ENCODE measurements around the gene PELI3. TPM values are rescaled to one million over a fixed set of nuclear protein-coding genes. Genes with fewer than 3 reads are reported as not detected.

Gene PELI3
- polyA plus RNA-seq, 4 donors = 4.8 to 6.9 (median 6.1) TPM

DNA sequence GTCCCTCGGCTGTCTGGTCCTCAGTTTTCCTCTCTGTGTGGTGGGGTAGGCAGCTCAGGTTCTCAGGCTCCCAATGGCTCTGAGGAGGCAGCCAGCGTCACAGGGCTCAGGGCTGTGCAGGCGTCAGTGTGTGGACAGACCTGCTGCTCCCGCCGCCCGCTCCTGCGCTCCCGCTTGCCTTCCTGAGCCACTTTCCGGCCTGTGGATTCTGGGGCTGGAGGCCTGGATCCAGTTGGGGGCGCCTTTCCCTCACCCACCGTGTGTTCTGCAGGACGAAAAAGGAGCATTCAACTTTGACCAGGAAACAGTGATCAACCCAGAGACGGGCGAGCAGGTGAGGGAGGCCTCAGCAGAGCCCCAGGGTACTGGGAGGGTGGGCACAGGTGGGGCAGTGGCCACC is 28.2 kb downstream of the PELI3 start:
- no peak for DNase-seq (ENCODE audit: low read depth in 4 of 4, low spot score in 3 of 4)

DNA sequence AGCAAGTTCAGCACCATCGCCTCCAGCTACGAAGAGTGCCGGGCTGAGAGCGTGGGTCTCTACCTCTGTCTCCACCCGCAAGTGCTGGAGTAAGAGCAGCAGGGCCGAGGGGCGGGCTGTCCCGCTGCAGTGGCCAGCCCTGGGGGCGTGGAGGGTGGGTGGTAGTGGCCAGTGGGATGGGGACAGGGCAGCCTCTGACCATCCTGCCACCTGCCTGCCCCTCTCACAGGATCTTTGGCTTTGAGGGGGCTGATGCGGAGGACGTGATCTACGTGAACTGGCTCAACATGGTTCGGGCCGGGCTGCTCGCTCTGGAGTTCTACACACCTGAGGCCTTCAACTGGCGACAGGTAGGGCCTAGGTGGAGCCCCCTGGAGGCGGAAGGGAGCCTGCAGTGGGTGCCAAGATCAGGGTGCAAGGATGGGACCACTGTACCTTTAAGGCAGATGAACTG is 28.7 kb downstream of the PELI3 start:
- no peak for DNase-seq (ENCODE audit: low read depth in 4 of 4, low spot score in 3 of 4)

DNA sequence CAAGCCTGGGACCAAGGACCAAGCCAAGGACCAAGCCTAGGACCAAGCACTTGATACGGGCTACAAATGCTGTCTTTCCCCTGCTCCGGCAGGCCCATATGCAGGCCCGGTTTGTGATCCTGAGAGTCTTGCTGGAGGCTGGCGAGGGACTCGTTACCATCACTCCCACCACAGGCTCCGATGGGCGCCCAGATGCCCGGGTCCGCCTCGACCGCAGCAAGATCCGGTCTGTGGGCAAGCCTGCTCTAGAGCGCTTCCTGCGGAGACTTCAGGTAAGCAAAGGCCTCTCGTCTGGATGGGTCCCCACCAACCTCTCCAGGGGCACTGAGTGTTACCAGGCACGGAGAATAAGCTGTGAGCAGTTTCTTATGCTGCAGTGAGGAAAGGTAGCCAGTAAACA is 30.5 kb downstream of the PELI3 start:
- DNase-seq (ENCODE audit: low read depth in 4 of 4, low spot score in 3 of 4) = no peak

DNA sequence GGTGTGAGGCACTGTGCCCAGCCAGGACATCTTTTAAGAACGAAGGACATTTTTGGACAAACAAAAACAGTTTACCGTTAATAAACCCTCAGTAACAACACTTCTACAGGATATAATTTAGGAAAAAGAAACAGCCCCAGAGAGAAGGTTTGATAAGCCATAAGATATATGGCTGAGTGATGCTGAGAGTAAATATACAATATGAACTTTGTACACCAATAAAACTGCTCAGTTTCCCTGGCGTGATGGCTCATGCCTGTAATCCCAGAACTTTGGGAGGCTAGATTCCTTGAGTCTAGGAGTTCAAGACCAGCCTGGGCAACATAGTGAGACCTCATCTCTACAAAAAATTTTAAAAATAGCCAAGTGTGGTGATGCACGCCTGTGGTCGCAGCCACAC is 31.8 kb downstream of the PELI3 start:
- DNase-seq (ENCODE audit: low read depth in 4 of 4, low spot score in 3 of 4) = no peak

DNA sequence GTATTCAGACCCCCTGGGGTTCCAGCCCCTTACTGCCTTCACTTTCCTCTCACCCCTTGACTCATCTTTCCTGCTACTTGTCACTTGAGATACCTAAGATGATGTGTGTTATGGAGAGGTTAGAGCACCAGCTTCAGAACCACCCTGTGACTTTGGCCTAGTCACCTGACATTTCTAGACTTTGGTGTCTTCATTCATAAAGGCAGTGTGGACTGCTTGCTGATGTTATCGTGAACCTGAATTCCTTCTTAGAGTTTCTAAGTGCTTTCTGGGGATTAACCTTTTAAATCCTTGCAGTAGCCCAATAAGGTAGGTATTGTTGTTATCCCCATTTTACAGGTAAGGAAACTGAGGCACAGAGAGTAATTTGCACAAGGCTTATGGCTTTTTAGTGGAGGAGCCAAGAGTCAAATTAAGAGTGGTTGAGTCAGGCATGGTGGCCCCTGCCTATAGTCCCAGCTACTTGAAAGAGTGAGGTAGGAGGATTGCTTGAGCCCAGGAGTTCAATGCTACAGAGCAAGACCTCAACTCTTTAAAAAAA is 38.6 kb downstream of the PELI3 start:
- no peak for DNase-seq (ENCODE audit: low read depth in 4 of 4, low spot score in 3 of 4)

DNA sequence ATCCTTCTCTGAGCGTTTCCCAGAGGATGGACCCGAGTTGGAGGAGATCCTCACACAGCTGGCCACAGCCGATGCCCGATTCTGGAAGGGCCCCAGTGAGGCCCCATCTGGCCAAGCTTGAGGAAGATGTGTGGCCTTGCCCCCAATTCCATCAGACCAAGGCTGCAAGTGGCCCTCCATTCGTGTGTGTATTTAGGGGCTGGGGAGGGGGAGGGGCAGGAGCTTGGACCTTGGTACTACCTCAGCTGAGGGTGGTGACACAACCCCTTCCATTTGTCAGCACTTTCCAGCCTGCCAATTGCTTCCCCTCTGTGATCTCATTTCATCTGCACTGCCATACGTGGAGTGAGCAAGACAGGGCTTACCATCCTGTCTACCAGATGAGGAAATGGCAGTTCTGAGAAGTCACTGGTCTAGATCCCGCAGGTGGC is 42.4 kb downstream of the PELI3 start:
- no peak for DNase-seq (ENCODE audit: low read depth in 4 of 4, low spot score in 3 of 4)

DNA sequence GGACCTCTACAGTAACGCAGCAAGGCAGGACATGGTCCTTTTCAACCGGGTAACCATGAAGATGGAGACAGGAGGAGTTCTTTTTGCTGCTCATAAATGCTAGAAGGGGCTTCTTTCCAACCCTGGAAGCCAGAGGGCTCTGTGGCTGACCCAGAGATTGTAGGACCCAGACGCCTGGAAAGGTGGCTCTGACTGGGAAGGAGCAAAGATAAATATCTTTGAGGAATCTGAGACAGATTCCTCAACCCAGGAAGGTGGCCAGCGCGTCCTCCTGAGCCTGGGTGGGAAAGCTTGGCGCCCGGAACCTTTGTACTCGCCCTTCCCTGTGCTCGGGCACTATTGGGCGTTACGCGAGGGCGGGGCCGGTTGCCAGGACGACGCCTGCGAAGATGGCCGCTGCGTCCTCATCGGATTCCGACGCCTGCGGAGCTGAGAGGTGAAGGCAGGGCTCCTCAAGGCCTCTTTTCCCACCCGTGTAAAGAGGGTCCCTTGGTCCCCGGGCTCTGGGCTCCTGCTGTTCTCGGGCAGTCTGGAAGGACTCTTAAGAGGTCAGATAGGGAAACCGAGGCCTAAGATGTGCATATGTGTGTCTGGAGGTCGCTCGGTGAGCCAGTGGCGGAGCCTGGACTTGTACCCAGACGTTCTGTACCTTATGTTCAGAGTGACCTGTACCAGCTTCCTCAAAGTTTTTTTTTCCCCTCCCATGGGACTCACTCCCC is 43.7 kb downstream of the PELI3 start, which contains the start of gene BBS1:
Gene BBS1 (plus strand): TSS at position 365 of the 719 bp plus-strand sequence. CDS start 25 bp downstream, at position 390.
- peak; percentile 55 to 70 (median 66) for DNase-seq (ENCODE audit: low read depth in 4 of 4, low spot score in 3 of 4)

DNA sequence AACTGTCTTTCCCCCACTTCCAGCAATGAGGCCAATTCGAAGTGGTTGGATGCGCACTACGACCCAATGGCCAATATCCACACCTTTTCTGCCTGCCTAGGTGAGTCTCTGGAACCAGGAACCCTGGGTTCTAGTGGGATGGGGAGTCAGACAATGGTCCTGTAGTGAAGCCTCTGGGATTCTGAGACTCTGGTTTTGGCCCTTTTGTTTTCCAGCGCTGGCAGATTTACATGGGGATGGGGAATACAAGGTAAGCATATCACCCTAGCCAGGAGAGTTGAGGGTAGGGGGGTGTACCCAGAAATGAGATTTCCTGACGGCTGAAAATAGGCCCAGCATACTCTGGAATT is 44.3 kb downstream of the PELI3 start:
- no peak for DNase-seq (ENCODE audit: low read depth in 4 of 4, low spot score in 3 of 4)

DNA sequence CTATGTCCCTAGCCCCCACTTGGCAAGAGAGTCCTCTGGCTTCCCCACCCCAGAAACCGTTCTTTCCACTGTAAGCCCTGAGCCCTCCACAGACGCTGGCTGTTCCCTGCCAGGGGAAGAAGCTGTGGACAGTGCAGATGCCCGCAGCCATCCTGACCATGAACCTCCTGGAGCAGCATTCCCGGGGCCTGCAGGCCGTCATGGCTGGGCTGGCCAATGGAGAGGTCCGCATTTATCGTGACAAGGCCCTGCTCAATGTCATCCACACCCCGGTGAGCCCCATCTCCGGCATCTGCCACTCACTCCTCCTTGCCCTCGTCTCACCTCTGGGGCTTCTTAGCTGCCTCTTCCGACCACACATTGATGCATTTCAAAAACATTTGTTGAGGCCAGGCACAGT is 56.9 kb downstream of the PELI3 start:
- DNase-seq (ENCODE audit: low read depth in 4 of 4, low spot score in 3 of 4) = no peak

DNA sequence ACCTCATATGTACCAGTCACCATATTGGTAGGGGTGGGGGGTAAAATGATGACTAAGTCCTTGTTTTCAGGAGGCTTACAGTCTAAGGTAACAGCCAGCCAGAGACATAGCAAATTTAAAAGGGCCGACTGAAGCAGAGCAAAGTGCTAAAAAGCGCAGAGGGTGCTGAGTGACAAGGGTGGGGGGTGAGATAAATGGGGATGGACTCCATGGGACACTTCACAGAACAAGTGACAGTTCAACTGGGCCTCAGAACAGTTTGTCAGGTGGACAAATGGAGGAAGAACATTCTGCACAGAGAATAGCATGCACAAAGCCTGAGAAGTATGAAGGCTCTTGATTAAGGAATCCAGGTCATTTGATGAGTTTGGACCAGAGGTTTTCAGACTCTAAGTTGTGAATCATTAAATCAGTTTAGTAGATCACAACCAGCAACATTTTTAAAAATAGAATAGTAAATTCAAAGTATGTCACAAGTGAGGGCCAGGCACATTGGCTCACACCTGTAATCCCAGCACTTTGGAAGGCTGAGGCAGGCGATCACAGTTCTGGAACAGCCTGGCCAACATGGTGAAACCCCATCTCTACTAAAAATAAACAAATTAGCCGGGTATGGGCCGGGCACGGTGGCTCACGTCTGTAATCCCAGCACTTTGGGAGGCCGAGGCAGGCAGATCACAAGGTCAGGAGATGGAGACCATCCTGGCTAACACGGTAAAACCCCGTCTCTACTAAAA is 57.8 kb downstream of the PELI3 start:
- no peak for DNase-seq (ENCODE audit: low read depth in 4 of 4, low spot score in 3 of 4)

Other genes with a start within 250 kb of the PELI3 start
- 10 to 100 TPM; 16.3 to 29.2 (median 18.9) TPM for gene KLC2, start 209.2 kb upstream of the PELI3 start, polyA plus RNA-seq (ENCODE audit: insufficient read length in 4 of 4)
- gene RAB1B, start 198.3 kb upstream of the PELI3 start, polyA plus RNA-seq (ENCODE audit: insufficient read length in 4 of 4) = 100 to 1,000 TPM; 103 to 140 (median 121) TPM
- gene CNIH2, start 188.7 kb upstream of the PELI3 start, polyA plus RNA-seq (ENCODE audit: insufficient read length in 4 of 4) = 1 to 10 TPM; 3.6 to 6.1 (median 4.3) TPM
- gene YIF1A, start 177.8 kb upstream of the PELI3 start, polyA plus RNA-seq (ENCODE audit: insufficient read length in 4 of 4) = 10 to 100 TPM; 43.0 to 57.7 (median 51.7) TPM
- gene TMEM151A, start 175.0 kb upstream of the PELI3 start, polyA plus RNA-seq (ENCODE audit: insufficient read length in 4 of 4) = not detected
- gene CD248, start 149.9 kb upstream of the PELI3 start, polyA plus RNA-seq (ENCODE audit: insufficient read length in 4 of 4) = 100 to 1,000 TPM in 1 of 4 donors, 10 to 100 TPM in 3; 66.3 to 240 (median 72.3) TPM
- 1 to 10 TPM; 1.7 to 3.7 (median 2.5) TPM for gene RIN1, start 130.5 kb upstream of the PELI3 start, polyA plus RNA-seq (ENCODE audit: insufficient read length in 4 of 4)
- 10 to 100 TPM; 15.3 to 36.1 (median 29.9) TPM for gene BRMS1, start 121.8 kb upstream of the PELI3 start, polyA plus RNA-seq (ENCODE audit: insufficient read length in 4 of 4)
- gene B4GAT1, start 119.3 kb upstream of the PELI3 start, polyA plus RNA-seq (ENCODE audit: insufficient read length in 4 of 4) = 10 to 100 TPM; 49.2 to 53.2 (median 50.5) TPM
- 10 to 100 TPM in 3 of 4 donors, 1 to 10 TPM in 1; 2.8 to 29.9 (median 17.9) TPM for gene SLC29A2, start 95.1 kb upstream of the PELI3 start, polyA plus RNA-seq (ENCODE audit: insufficient read length in 4 of 4)
- gene NPAS4, start 45.9 kb upstream of the PELI3 start, polyA plus RNA-seq (ENCODE audit: insufficient read length in 4 of 4) = under 1 TPM; 0.19 to 0.57 (median 0.42) TPM
- 10 to 100 TPM; 56.8 to 82.2 (median 72.2) TPM for gene MRPL11, start 28.1 kb upstream of the PELI3 start, polyA plus RNA-seq (ENCODE audit: insufficient read length in 4 of 4)
- gene DPP3, start 13.5 kb downstream of the PELI3 start, polyA plus RNA-seq (ENCODE audit: insufficient read length in 4 of 4) = 10 to 100 TPM in 3 of 4 donors, 1 to 10 TPM in 1; 7.7 to 22.6 (median 20.6) TPM
- gene BBS1, start 43.7 kb downstream of the PELI3 start, polyA plus RNA-seq (ENCODE audit: insufficient read length in 4 of 4) = 10 to 100 TPM; 36.5 to 96.9 (median 70.8) TPM
- 1 to 10 TPM; 5.9 to 9.8 (median 7.5) TPM for gene ZDHHC24, start 79.1 kb downstream of the PELI3 start, polyA plus RNA-seq (ENCODE audit: insufficient read length in 4 of 4)
- gene ACTN3, start 80.0 kb downstream of the PELI3 start, polyA plus RNA-seq (ENCODE audit: insufficient read length in 4 of 4) = under 1 TPM; 0.27 to 0.52 (median 0.48) TPM
- 100 to 1,000 TPM in 3 of 4 donors, 10 to 100 TPM in 1; 93.0 to 112 (median 104) TPM for gene CTSF, start 101.7 kb downstream of the PELI3 start, polyA plus RNA-seq (ENCODE audit: insufficient read length in 4 of 4)
- gene CCDC87, start 126.2 kb downstream of the PELI3 start, polyA plus RNA-seq (ENCODE audit: insufficient read length in 4 of 4) = under 1 TPM; 0.23 to 0.50 (median 0.28) TPM
- gene CCS, start 126.3 kb downstream of the PELI3 start, polyA plus RNA-seq (ENCODE audit: insufficient read length in 4 of 4) = 10 to 100 TPM; 41.5 to 77.0 (median 48.4) TPM
- gene RBM14, start 149.7 kb downstream of the PELI3 start, polyA plus RNA-seq (ENCODE audit: insufficient read length in 4 of 4) = 10 to 100 TPM; 50.9 to 94.3 (median 64.1) TPM
- 100 to 1,000 TPM; 173 to 257 (median 252) TPM for gene RBM4, start 171.8 kb downstream of the PELI3 start, polyA plus RNA-seq (ENCODE audit: insufficient read length in 4 of 4)
- gene RBM4B, start 211.0 kb downstream of the PELI3 start, polyA plus RNA-seq (ENCODE audit: insufficient read length in 4 of 4) = 10 to 100 TPM; 63.3 to 81.4 (median 63.9) TPM

All from left renal pelvis (tissue), 4 donors.